ENCODE data around the gene C13orf46. TPM values are rescaled to one million over a fixed set of nuclear protein-coding genes. Genes with fewer than 3 reads are reported as not detected.
A peak's percentile ranks its signal among the peaks of the same experiment; 100 is the strongest.
"Not testable (repeated sequence)": the region's sequence is repeated elsewhere in the genome, so short reads cannot be mapped to it uniquely, and the experiment has no call there.

The C13orf46 gene
- total and polyA plus RNA-seq, 2 experiments from 2014 or later, result 1.7 TPM; not detected in 1

DNA sequence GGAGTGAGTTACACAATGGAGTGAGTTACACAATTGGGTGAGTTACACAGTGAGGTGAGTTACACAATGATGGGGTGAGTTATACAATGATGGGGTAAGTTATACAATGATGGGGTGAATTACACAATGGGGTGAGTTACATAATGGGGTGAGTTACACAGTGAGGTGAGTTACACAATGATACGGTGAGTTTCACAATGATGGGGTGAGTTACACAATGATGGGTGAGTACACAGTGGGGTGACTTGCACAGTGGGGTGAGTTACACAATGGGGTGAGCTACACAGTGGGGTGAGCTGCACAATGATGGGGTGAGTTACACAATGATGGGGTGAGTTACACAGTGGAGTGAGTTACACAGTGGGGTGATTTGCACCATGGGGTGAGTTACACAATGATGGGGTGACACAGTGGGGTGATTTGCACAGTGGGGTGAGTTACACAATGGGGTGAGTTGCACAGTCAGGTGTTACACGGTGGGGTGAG, 57.5 kb downstream of the C13orf46 start:
- no peak overlapping the region for H2AFZ ChIP-seq
- H3K27me3 ChIP-seq (replicated peaks; ENCODE audit: insufficient read depth), result no peaks in the 10 kb centered on the region
- H3F3A ChIP-seq (ENCODE audit: insufficient read depth), result peaks cover 43% of the 10 kb centered on the region
- H3K27ac ChIP-seq, result peak overlapping the region; percentile 53
- TF ChIP-seq EZH2 (IDR thresholded peaks at IDR 0.05; ENCODE audit: insufficient read depth, poor library complexity, severe bottlenecking), result no peak
- TF ChIP-seq EZH2phosphoT487 (IDR thresholded peaks at IDR 0.05; ENCODE audit: insufficient read depth, low read depth), result no peak
- DNase-seq, result peak; percentile 81
- H4K20me1 ChIP-seq (ENCODE audit: insufficient read depth), result no peaks in the 10 kb centered on the region
- in situ Hi-C loops (cut with MboI), result no loop called here
- H3K4me3 ChIP-seq, result no peak overlapping the region
- no peak overlapping the region for H3K4me2 ChIP-seq (ENCODE audit: unreplicated experiment)
- no peaks in the 10 kb centered on the region for H3K9me2 ChIP-seq (ENCODE audit: insufficient read depth)
- no peak overlapping the region for H3K9ac ChIP-seq
- no peaks in the 10 kb centered on the region for H3K9me3 ChIP-seq (ENCODE audit: low read depth)
- H3K4me1 ChIP-seq (ENCODE audit: insufficient read depth), result 0 out of 2 replicates have a peak, but pooled peaks cover 7% of the 10 kb centered on the region
- no peaks in the 10 kb centered on the region for H3K36me3 ChIP-seq (ENCODE audit: low read depth)
- 49 to 53% methylated on average over 2 of the region's 2 CpGs for WGBS, 2 experiments (ENCODE audit: low coverage in 1 of 2, low lambda C conversion rate in 2 of 2, missing lambda C conversion rate in 2 of 2)
- no peaks in the 10 kb centered on the region for H3K79me2 ChIP-seq (ENCODE audit: insufficient read depth)

DNA sequence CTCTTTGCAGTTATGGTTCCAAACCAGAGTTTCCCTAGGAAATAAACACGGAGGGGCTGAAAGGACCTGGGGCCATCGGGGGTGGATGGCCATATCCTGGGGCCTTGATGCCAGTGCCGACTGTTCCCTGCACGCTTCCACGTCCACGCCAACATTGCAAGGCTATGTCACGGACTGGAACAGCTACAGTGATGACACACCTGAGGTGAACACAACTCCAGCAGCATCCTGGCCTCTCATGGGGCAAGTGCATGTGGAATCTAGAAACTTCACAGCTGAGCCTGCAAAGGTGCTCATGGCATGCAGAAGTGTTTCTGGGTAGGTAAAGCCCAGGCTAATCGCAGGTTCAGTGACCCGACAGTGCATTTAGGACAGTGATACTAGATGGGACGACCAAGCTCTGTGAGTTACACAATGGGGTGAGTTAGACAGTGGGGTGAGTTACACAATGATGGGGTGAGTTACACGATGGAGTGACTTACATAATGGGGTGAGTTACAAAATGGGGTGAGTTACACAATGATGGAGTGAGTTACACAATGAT, 58.0 kb downstream of the C13orf46 start:
- no peaks in the 10 kb centered on the region for H3K27me3 ChIP-seq (replicated peaks; ENCODE audit: insufficient read depth)
- H3K36me3 ChIP-seq (ENCODE audit: low read depth), result no peaks in the 10 kb centered on the region
- H3K9me2 ChIP-seq (ENCODE audit: insufficient read depth), result no peaks in the 10 kb centered on the region
- H2AFZ ChIP-seq, result no peak overlapping the region
- TF ChIP-seq EZH2phosphoT487 (IDR thresholded peaks at IDR 0.05; ENCODE audit: insufficient read depth, low read depth) (no peak), EZH2 (IDR thresholded peaks at IDR 0.05; ENCODE audit: insufficient read depth, poor library complexity, severe bottlenecking) (no peak)
- no peak overlapping the region for H3K4me2 ChIP-seq (ENCODE audit: unreplicated experiment)
- H3K4me1 ChIP-seq (ENCODE audit: insufficient read depth), result 0 out of 2 replicates have a peak, but pooled peaks cover 7% of the 10 kb centered on the region
- H3K9ac ChIP-seq, result no peak overlapping the region
- WGBS, 2 experiments (ENCODE audit: low coverage in 1 of 2, low lambda C conversion rate in 2 of 2, missing lambda C conversion rate in 2 of 2), result 74 to 75% methylated on average over 11 of the region's 11 CpGs
- H4K20me1 ChIP-seq (ENCODE audit: insufficient read depth), result no peaks in the 10 kb centered on the region
- H3F3A ChIP-seq (ENCODE audit: insufficient read depth), result peaks cover 43% of the 10 kb centered on the region
- H3K27ac ChIP-seq, result peak overlapping the region; percentile 53
- H3K4me3 ChIP-seq, result no peak overlapping the region
- no peaks in the 10 kb centered on the region for H3K79me2 ChIP-seq (ENCODE audit: insufficient read depth)
- H3K9me3 ChIP-seq (ENCODE audit: low read depth), result no peaks in the 10 kb centered on the region
- in situ Hi-C loops (cut with MboI), result no loop called here
- DNase-seq, result no peak

DNA sequence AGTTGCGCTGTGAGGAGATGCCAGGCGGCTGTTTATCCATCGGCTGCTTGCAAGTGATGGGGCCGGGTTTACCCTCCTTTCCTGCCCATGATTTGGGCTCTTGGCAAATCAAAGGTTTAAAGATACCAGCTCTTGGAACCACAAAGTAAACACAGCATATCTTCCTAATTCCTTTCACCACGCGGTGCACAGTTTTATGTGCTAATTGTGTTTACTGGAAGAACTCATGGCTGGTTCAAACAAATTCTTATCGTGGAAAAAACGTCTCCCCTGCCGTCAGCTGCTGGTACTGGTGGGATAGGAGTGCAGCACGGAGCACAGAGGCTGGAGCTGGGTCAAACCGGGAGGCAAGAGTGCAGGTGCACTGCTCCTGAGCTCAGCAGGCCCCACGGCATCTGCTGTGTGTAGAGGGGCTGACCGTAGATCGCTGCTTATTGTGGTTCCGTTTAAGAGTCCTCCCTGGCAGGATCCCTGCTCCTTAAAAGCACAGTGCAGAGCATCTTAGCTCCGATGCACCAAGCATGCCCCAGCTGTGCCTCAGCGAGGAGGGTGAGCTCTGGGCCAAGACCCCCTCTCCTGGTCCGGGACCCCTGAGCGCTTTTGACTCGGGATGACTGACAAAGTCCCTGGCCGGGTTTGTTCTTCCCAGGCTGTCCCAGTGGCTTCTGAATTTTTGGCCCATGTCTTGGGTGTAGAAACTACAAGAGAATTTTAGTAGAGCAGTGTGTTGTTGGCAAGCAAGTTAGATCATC, 58.7 kb downstream of the C13orf46 start:
- H3K27me3 ChIP-seq (replicated peaks; ENCODE audit: insufficient read depth), result no peaks in the 10 kb centered on the region
- no peak overlapping the region for H3K9ac ChIP-seq
- no peaks in the 10 kb centered on the region for H3K9me3 ChIP-seq (ENCODE audit: low read depth)
- DNase-seq, result no peak
- no peaks in the 10 kb centered on the region for H3K79me2 ChIP-seq (ENCODE audit: insufficient read depth)
- no peak overlapping the region for H3K27ac ChIP-seq
- TF ChIP-seq EZH2 (IDR thresholded peaks at IDR 0.05; ENCODE audit: insufficient read depth, poor library complexity, severe bottlenecking) (no peak), EZH2phosphoT487 (IDR thresholded peaks at IDR 0.05; ENCODE audit: insufficient read depth, low read depth) (no peak)
- peaks cover 43% of the 10 kb centered on the region for H3F3A ChIP-seq (ENCODE audit: insufficient read depth)
- H3K4me2 ChIP-seq (ENCODE audit: unreplicated experiment), result no peak overlapping the region
- H3K4me3 ChIP-seq, result no peak overlapping the region
- 62 to 64% methylated on average over 20 to 21 of the region's 21 CpGs for WGBS, 2 experiments (ENCODE audit: low coverage in 1 of 2, low lambda C conversion rate in 2 of 2, missing lambda C conversion rate in 2 of 2)
- 0 out of 2 replicates have a peak, but pooled peaks cover 7% of the 10 kb centered on the region for H3K4me1 ChIP-seq (ENCODE audit: insufficient read depth)
- no peaks in the 10 kb centered on the region for H3K36me3 ChIP-seq (ENCODE audit: low read depth)
- H4K20me1 ChIP-seq (ENCODE audit: insufficient read depth), result no peaks in the 10 kb centered on the region
- H3K9me2 ChIP-seq (ENCODE audit: insufficient read depth), result no peaks in the 10 kb centered on the region
- no peak overlapping the region for H2AFZ ChIP-seq
- in situ Hi-C loops (cut with MboI), result no loop called here

- H3K9ac ChIP-seq, result no peak overlapping the region
- H3K27me3 ChIP-seq (replicated peaks; ENCODE audit: insufficient read depth), result no peaks in the 10 kb centered on the region
- no peak overlapping the region for H3K4me3 ChIP-seq
- no peak for DNase-seq
- H2AFZ ChIP-seq, result no peak overlapping the region
- H3K36me3 ChIP-seq (ENCODE audit: low read depth), result no peaks in the 10 kb centered on the region
- no peak overlapping the region for H3K27ac ChIP-seq
- H3F3A ChIP-seq (ENCODE audit: insufficient read depth), result peaks cover 46% of the 10 kb centered on the region
- TF ChIP-seq EZH2 (IDR thresholded peaks at IDR 0.05; ENCODE audit: insufficient read depth, poor library complexity, severe bottlenecking) (no peak), EZH2phosphoT487 (IDR thresholded peaks at IDR 0.05; ENCODE audit: insufficient read depth, low read depth) (no peak)
- in situ Hi-C loops (cut with MboI), result no loop called here
- no peaks in the 10 kb centered on the region for H3K9me2 ChIP-seq (ENCODE audit: insufficient read depth)
- H3K4me1 ChIP-seq (ENCODE audit: insufficient read depth), result 0 out of 2 replicates have a peak, but pooled peaks cover 7% of the 10 kb centered on the region
- no peak overlapping the region for H3K4me2 ChIP-seq (ENCODE audit: unreplicated experiment)
- 79 to 80% methylated on average over 24 of the region's 24 CpGs for WGBS, 2 experiments (ENCODE audit: low coverage in 1 of 2, low lambda C conversion rate in 2 of 2, missing lambda C conversion rate in 2 of 2)
- H4K20me1 ChIP-seq (ENCODE audit: insufficient read depth), result no peaks in the 10 kb centered on the region
- H3K79me2 ChIP-seq (ENCODE audit: insufficient read depth), result no peaks in the 10 kb centered on the region
- no peaks in the 10 kb centered on the region for H3K9me3 ChIP-seq (ENCODE audit: low read depth)
These were observed 59.4 kb downstream of the C13orf46 start for GRCh38 chr13:113914333-113915011.

DNA sequence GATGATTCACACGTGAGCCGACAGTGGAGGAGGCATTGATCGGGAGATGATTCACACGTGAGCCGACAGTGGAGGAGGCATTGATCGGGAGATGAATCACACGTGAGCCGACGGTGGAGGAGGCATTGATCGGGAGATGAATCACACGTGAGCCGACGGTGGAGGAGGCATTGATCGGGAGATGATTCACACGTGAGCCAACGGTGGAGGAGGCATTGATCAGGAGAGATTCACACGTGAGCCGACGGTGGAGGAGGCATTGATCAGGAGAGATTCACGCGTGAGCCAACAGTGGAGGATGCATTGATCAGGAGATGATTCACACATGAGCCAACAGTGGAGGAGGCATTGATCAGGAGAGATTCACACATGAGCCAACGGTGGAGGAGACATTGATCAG, 60.0 kb downstream of the C13orf46 start:
- H3K9me2 ChIP-seq (ENCODE audit: insufficient read depth); H3K9ac ChIP-seq; DNase-seq; H3K9me3 ChIP-seq (ENCODE audit: low read depth); H2AFZ ChIP-seq; H3K27ac ChIP-seq; H3K79me2 ChIP-seq (ENCODE audit: insufficient read depth); H4K20me1 ChIP-seq (ENCODE audit: insufficient read depth); H3K36me3 ChIP-seq (ENCODE audit: low read depth); H3K4me2 ChIP-seq (ENCODE audit: unreplicated experiment); H3K4me3 ChIP-seq; H3K27me3 ChIP-seq (replicated peaks; ENCODE audit: insufficient read depth); in situ Hi-C loops (cut with MboI): not testable (repeated sequence)
- Histone ChIP-seq H3F3A (ENCODE audit: insufficient read depth) (peaks cover 52% of the 10 kb centered on the region), H3K4me1 (ENCODE audit: insufficient read depth) (peaks cover 13% of the 10 kb centered on the region)
- WGBS, 2 experiments (ENCODE audit: low coverage in 1 of 2, low lambda C conversion rate in 2 of 2, missing lambda C conversion rate in 2 of 2), result 83 to 95% methylated on average over 7 to 22 of the region's 22 CpGs

GRCh38 chr13:113913408-113913807, 60.5 kb downstream of the C13orf46 start:
- H4K20me1 ChIP-seq (ENCODE audit: insufficient read depth); in situ Hi-C loops (cut with MboI); H3K9ac ChIP-seq; H3K9me2 ChIP-seq (ENCODE audit: insufficient read depth); H3K79me2 ChIP-seq (ENCODE audit: insufficient read depth); H3K9me3 ChIP-seq (ENCODE audit: low read depth); H3K4me3 ChIP-seq; H3K4me2 ChIP-seq (ENCODE audit: unreplicated experiment); H3K27me3 ChIP-seq (replicated peaks; ENCODE audit: insufficient read depth); H2AFZ ChIP-seq; H3K36me3 ChIP-seq (ENCODE audit: low read depth); H3K27ac ChIP-seq: not testable (repeated sequence)
- 29 to 32% methylated on average over 8 of the region's 8 CpGs for WGBS, 2 experiments (ENCODE audit: low coverage in 1 of 2, low lambda C conversion rate in 2 of 2, missing lambda C conversion rate in 2 of 2)
- DNase-seq, result peak; percentile 54
- peaks cover 17% of the 10 kb centered on the region for H3K4me1 ChIP-seq (ENCODE audit: insufficient read depth)
- peaks cover 57% of the 10 kb centered on the region for H3F3A ChIP-seq (ENCODE audit: insufficient read depth)
